Esophagus squamous epithelium (tissue), 4 donors: ENCODE data around the gene GPX8.

Experiments used
- POLR2A ChIP-seq, 4 donors: fragments of 450-650 bp; IDR thresholded peaks; one replicate each; pipeline ENCODE4 v1.6.1; 2017; ENCODE audit warnings: antibody characterized with exemption in 4 of 4, mild to moderate bottlenecking in 4 of 4, moderate library complexity in 3 of 4
- TF ChIP-seq, protein P1 (sequence below), 6 experiments: fragments of 450-650 bp in 4 of 6; fragments of 200-600 bp in 2 of 6; sonication (generic) in 2 of 6; IDR thresholded peaks; one replicate each; pipeline ENCODE4 v1.5.1; 2016 to 2019; ENCODE audit warnings: antibody characterized with exemption in 6 of 6, mild to moderate bottlenecking in 4 of 6, moderate library complexity in 4 of 6

DNA sequence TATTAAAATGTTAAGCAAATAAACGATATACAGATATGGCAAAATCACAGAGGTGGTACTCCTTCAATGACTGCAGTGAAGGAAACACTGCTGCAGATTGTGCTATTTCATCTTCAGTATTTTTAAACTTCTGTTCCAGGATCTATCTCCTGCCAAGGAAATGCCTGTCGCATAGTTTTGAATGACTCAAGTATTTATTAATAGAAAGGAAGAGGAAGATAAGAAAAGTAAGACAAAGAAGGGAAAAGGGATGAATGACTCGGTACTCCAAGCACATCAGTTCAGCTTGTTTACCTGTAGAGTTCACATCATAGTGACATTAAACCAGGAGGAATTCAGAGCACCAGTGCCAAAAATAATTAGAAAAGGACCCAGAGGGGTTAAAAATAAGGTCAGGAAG lies 5.1 kb upstream of the GPX8 start:
- TF ChIP-seq, protein P1, sequence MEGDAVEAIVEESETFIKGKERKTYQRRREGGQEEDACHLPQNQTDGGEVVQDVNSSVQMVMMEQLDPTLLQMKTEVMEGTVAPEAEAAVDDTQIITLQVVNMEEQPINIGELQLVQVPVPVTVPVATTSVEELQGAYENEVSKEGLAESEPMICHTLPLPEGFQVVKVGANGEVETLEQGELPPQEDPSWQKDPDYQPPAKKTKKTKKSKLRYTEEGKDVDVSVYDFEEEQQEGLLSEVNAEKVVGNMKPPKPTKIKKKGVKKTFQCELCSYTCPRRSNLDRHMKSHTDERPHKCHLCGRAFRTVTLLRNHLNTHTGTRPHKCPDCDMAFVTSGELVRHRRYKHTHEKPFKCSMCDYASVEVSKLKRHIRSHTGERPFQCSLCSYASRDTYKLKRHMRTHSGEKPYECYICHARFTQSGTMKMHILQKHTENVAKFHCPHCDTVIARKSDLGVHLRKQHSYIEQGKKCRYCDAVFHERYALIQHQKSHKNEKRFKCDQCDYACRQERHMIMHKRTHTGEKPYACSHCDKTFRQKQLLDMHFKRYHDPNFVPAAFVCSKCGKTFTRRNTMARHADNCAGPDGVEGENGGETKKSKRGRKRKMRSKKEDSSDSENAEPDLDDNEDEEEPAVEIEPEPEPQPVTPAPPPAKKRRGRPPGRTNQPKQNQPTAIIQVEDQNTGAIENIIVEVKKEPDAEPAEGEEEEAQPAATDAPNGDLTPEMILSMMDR (IDR thresholded peaks at IDR 0.05): no peak
- no peak for TF ChIP-seq POLR2A (IDR thresholded peaks at IDR 0.05)
